Measurements from ENCODE around the gene TOX2.

DNA sequence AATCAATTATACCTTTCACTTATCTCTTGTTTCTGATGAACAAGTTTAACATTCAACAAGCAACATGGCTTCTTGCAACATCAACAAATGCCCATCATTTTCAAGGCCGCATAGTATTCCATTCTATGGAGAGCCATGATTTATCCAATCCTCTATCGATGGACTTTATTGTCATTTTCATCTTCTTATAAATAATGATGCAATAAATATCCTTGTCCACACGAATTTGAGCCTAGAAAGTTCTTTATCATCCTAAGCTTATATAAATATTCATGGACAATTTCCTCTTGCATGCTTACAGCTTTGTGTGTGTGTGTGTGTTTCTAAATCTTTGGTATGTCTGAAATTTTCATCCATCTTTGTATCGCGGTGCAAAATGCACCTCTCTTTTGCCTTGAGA lies 29.1 kb downstream of the TOX2 start:
- TF ChIP-seq, protein P1, sequence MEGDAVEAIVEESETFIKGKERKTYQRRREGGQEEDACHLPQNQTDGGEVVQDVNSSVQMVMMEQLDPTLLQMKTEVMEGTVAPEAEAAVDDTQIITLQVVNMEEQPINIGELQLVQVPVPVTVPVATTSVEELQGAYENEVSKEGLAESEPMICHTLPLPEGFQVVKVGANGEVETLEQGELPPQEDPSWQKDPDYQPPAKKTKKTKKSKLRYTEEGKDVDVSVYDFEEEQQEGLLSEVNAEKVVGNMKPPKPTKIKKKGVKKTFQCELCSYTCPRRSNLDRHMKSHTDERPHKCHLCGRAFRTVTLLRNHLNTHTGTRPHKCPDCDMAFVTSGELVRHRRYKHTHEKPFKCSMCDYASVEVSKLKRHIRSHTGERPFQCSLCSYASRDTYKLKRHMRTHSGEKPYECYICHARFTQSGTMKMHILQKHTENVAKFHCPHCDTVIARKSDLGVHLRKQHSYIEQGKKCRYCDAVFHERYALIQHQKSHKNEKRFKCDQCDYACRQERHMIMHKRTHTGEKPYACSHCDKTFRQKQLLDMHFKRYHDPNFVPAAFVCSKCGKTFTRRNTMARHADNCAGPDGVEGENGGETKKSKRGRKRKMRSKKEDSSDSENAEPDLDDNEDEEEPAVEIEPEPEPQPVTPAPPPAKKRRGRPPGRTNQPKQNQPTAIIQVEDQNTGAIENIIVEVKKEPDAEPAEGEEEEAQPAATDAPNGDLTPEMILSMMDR (conservative IDR thresholded peaks at IDR 0.05; ENCODE audit: low read depth, low read length) = no peak
- TF ChIP-seq EZH2 (IDR thresholded peaks at IDR 0.05; ENCODE audit: low read length, unreplicated experiment) = no peak
- no peak for TF ChIP-seq EZH2phosphoT487 (IDR thresholded peaks at IDR 0.05; ENCODE audit: borderline replicate concordance, low read length)

Data from PC-3 (cell line).